ENCODE results near the gene ANKRD7.

- TF ChIP-seq CTCF (IDR thresholded peaks at IDR 0.05; ENCODE audit: extremely low read depth in 1 of 2, insufficient read depth in 1 of 2, low read depth in 1 of 2, low read length in 2 of 2) (no peak), POLR2A (IDR thresholded peaks at IDR 0.05; ENCODE audit: low read depth, low read length) (no peak), GATA2 (IDR thresholded peaks at IDR 0.05; ENCODE audit: insufficient read depth, insufficient read length, low read depth, low read length) (no peak), POLR2AphosphoS5 (IDR thresholded peaks at IDR 0.05; ENCODE audit: insufficient read depth, low read depth, low read length) (no peak), MYC (IDR thresholded peaks at IDR 0.05; ENCODE audit: low read depth, low read length) (no peak)
Measured at GRCh38 chr7:118286131-118286530, 61.6 kb downstream of the ANKRD7 start.

Measured in endothelial cell of umbilical vein (primary cell).